Hepatocyte (in vitro differentiated cells): ENCODE results near the gene ZBTB38.

ENCODE experiments used
- CTCF ChIP-seq: fragments of 200-600 bp; sonication (generic); IDR thresholded peaks from 2 replicates; pipeline ENCODE4 v1.5.1; 2016; ENCODE audit warnings: antibody characterized with exemption, mild to moderate bottlenecking; ENCODE audit not compliant: poor library complexity
- EZH2 ChIP-seq: fragments of 200-600 bp; sonication (generic); IDR thresholded peaks from 2 replicates; pipeline ENCODE4 v1.6.1; 2016; ENCODE audit warnings: antibody characterized with exemption, mild to moderate bottlenecking, borderline replicate concordance
- EZH2phosphoT487 ChIP-seq: fragments of 200-600 bp; sonication (generic); IDR thresholded peaks from one replicate; pipeline ENCODE4 v1.6.1; 2018; ENCODE audit warnings: antibody characterized with exemption, mild to moderate bottlenecking, low read depth, moderate library complexity; ENCODE audit not compliant: unreplicated experiment, severe bottlenecking

- no peak for TF ChIP-seq CTCF
- no peak for TF ChIP-seq EZH2
- no peak for TF ChIP-seq EZH2phosphoT487
Observed at GRCh38 chr3:141368925-141369794, 856 bp downstream of the ZBTB38 start.
